ENCODE results near the gene PLOD2. TPM values are rescaled to one million over a fixed set of nuclear protein-coding genes. Genes with fewer than 3 reads are reported as not detected.

Gene PLOD2
- total RNA-seq, 1 donor from 2014 or later, result not detected

DNA sequence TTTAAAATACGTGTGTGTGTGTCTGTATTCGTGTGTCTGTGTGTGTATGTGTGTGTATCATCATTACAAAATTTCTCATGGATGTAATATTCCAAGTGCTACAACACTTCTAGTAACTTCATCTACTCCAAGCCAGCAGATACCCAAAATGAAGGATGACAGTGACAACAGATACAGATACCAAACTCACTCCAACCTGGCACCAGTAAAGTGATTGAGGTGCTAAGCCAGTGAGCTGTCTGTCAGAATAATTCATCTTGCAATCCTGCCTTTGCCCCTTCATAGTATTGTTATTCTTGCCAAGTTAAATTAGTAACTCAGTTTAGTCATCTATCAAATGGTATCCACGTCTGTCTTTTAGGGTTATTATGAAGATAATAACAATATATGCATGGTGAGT is 58.1 kb downstream of the PLOD2 start:
- H3K27ac Mint-ChIP-seq, result no peak overlapping the region
- CTCF ChIA-PET, result no interaction called here

DNA sequence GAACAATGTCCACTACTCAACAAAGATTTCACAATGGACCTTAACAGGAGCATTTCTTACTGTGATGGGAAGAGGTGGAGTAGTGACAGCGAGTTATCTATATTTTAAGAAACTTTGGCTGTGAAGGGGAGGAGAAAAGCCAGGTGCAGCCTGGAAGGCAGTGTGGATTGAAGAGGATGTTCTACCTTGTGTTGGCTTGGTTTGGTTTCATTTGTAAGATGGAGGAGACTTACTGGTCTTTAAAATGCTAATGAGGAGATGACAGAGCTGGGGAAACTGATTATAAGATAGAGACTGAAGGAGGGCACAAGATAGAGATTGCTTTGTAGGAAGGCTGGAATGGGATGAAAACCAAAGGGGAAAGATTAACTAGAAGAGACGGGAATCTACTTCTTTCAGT is 59.4 kb downstream of the PLOD2 start:
- H3K36me3 Mint-ChIP-seq (ENCODE audit: low read depth), result no peaks in the 10 kb centered on the region
- ATAC-seq (ENCODE audit: low read depth) (no peak), DNase-seq (no peak)
- CTCF ChIA-PET, result no interaction called here
- no peaks in the 10 kb centered on the region for H3K9me3 Mint-ChIP-seq
- intact Hi-C loops (cut with micrococcal nuclease), result no loop called here
- no peak overlapping the region for H3K27ac Mint-ChIP-seq
- H3K4me3 Mint-ChIP-seq, result no peak overlapping the region
- TF ChIP-seq, protein P1, sequence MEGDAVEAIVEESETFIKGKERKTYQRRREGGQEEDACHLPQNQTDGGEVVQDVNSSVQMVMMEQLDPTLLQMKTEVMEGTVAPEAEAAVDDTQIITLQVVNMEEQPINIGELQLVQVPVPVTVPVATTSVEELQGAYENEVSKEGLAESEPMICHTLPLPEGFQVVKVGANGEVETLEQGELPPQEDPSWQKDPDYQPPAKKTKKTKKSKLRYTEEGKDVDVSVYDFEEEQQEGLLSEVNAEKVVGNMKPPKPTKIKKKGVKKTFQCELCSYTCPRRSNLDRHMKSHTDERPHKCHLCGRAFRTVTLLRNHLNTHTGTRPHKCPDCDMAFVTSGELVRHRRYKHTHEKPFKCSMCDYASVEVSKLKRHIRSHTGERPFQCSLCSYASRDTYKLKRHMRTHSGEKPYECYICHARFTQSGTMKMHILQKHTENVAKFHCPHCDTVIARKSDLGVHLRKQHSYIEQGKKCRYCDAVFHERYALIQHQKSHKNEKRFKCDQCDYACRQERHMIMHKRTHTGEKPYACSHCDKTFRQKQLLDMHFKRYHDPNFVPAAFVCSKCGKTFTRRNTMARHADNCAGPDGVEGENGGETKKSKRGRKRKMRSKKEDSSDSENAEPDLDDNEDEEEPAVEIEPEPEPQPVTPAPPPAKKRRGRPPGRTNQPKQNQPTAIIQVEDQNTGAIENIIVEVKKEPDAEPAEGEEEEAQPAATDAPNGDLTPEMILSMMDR (IDR thresholded peaks at IDR 0.05), result no peak
- no peaks in the 10 kb centered on the region for H3K27me3 Mint-ChIP-seq
- H3K4me1 Mint-ChIP-seq, result no peaks in the 10 kb centered on the region
- POLR2A ChIA-PET, result no interaction called here

More for the DNA sequence above, 58.1 kb downstream of the PLOD2 start:
- TF ChIP-seq, protein P1 (IDR thresholded peaks at IDR 0.05), result no peak
- no peak for ATAC-seq (ENCODE audit: low read depth)
- Mint-ChIP-seq H3K4me3 (no peak overlapping the region), H3K27me3 (no peaks in the 10 kb centered on the region), H3K4me1 (no peaks in the 10 kb centered on the region), H3K36me3 (ENCODE audit: low read depth) (no peaks in the 10 kb centered on the region), H3K9me3 (no peaks in the 10 kb centered on the region)
- intact Hi-C loops (cut with micrococcal nuclease), result no loop called here
- POLR2A ChIA-PET, result no interaction called here
- DNase-seq, result no peak

GRCh38 chr3:146100825-146101444 is 60.0 kb downstream of the PLOD2 start:
- ChIA-PET CTCF (no interaction called here), POLR2A (no interaction called here)
- Mint-ChIP-seq H3K4me3 (no peak overlapping the region), H3K36me3 (ENCODE audit: low read depth) (no peaks in the 10 kb centered on the region), H3K27ac (no peak overlapping the region), H3K4me1 (no peaks in the 10 kb centered on the region), H3K9me3 (no peaks in the 10 kb centered on the region), H3K27me3 (no peaks in the 10 kb centered on the region)
- TF ChIP-seq, protein P1 (IDR thresholded peaks at IDR 0.05), result no peak
- no peak for ATAC-seq (ENCODE audit: low read depth)
- intact Hi-C loops (cut with micrococcal nuclease), result no loop called here
- DNase-seq, result no peak

DNA sequence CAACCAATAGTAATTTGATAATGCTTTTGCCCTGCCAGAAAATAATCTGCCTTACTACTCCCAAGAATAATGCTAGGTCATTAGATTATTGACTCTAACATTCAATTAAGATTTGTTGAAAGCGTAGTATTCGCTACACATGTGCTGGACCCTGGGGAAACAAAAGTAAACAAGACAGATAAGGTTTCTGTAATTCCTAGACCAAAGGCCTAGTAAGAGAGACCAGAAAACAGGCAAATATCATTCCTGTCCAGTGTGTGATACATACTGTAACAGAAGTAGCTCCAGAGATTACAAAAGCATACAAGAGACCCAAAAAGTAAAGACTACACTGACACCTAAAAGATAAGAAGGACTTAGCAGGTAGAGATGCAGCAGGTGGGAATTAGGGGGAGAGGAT is 60.8 kb downstream of the PLOD2 start:
- no peak overlapping the region for H3K27ac Mint-ChIP-seq
- ATAC-seq (ENCODE audit: low read depth) (no peak), DNase-seq (no peak)
- ChIA-PET POLR2A (no interaction called here), CTCF (no interaction called here)
- intact Hi-C loops (cut with micrococcal nuclease), result no loop called here
- H3K27me3 Mint-ChIP-seq, result no peaks in the 10 kb centered on the region
- no peaks in the 10 kb centered on the region for H3K36me3 Mint-ChIP-seq (ENCODE audit: low read depth)
- H3K4me3 Mint-ChIP-seq, result no peak overlapping the region
- TF ChIP-seq, protein P1 (IDR thresholded peaks at IDR 0.05), result no peak
- no peaks in the 10 kb centered on the region for H3K9me3 Mint-ChIP-seq
- H3K4me1 Mint-ChIP-seq, result no peaks in the 10 kb centered on the region

DNA sequence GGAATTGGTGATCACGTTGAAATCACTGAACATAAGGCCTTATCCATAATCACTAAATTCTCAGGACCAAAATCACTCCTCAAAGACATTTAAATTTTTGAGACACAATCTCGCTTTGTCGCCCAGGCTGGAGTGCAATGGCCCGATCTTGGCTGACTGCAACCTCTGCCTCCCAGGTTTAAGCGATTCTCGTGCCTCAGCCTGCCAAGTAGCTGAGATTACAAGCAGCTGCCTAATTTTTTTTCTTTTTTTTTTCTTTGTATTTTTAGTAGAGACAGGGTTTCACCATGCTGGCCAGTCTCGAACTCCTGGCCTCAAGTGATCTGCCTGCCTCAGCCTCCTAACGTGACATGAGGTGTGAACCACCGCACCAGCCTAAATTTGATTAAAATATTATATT is 61.7 kb downstream of the PLOD2 start:
- ATAC-seq (ENCODE audit: low read depth), result no peak
- Mint-ChIP-seq H3K4me3 (no peak overlapping the region), H3K27ac (no peak overlapping the region), H3K36me3 (ENCODE audit: low read depth) (no peaks in the 10 kb centered on the region), H3K4me1 (no peaks in the 10 kb centered on the region), H3K27me3 (no peaks in the 10 kb centered on the region), H3K9me3 (no peaks in the 10 kb centered on the region)
- ChIA-PET POLR2A (no interaction called here), CTCF (no interaction called here)
- TF ChIP-seq, protein P1 (IDR thresholded peaks at IDR 0.05), result no peak
- DNase-seq, result no peak
- intact Hi-C loops (cut with micrococcal nuclease), result no loop called here

Data from activated B cell treated with CpG ODN at 0.5 μM for 24 hours (primary cell).